Mammary epithelial cell (primary cell): ENCODE measurements around the gene NTN4.
A peak's percentile ranks its signal among the peaks of the same experiment; 100 is the strongest.

Experiments
- CTCF ChIP-seq, 2 donors: IDR thresholded peaks in 1 of 2; conservative IDR thresholded peaks in 1 of 2; 2 replicates each; pipeline ENCODE4 v1.5.1; 2011 to 2012; ENCODE audit warnings: inconsistent platforms in 2 of 2, low read length in 2 of 2, mild to moderate bottlenecking in 2 of 2, control low read depth in 1 of 2, low read depth in 1 of 2; ENCODE audit not compliant: insufficient read depth in 1 of 2; ENCODE audit errors: extremely low read depth in 1 of 2
- EZH2 ChIP-seq: IDR thresholded peaks from 2 replicates; pipeline ENCODE4 v1.6.1; 2012; ENCODE audit warnings: low read length, inconsistent platforms, borderline replicate concordance

DNA sequence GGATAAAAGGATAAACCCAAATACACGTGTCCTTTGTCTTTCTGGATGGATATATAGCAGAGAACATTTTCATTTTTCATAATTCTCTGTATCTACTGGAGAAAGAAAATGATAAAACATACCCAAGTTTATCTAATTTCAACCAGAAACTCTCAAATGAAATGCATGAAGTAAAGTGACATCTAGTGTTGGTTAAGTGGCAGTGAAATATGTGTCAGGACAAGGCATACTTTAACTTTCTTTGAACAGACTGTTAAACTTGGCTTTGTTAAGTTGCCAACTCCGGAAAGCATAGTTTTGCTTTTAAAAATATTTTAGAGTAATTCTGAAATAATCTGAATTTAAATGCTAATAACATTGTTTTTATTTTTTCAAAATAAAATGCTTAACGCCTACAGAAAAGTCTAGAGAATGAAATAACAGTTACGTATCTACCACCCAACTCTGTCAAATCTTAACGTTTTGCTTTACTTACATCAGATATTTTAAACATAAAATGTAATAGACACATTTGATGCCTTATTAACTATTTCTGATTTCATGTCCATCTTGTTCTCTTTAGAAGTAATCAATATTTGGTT is 25.2 kb upstream of the NTN4 start:
- TF ChIP-seq CTCF (conservative IDR thresholded peaks at IDR 0.05 in 1 of 2, IDR thresholded peaks at IDR 0.05 in 1 of 2; ENCODE audit: extremely low read depth in 1 of 2, insufficient read depth in 1 of 2, low read depth in 1 of 2, low read length in 2 of 2): peak; percentile 70 to 77
- no peak for TF ChIP-seq EZH2
